SK-N-MC (cell line): Measurements from ENCODE around the gene PARD3B.

Experiments
- DNase-seq: peaks from one replicate; pipeline ENCODE4 v3.0.0-alpha.2; 2011; ENCODE audit warnings: low read depth, low spot score
- H3K27ac ChIP-seq: fragments of 200-600 bp; sonication (generic); 2 replicates; pipeline ENCODE4 v1.5.1; 2016; ENCODE audit warnings: mixed run types
- H3K36me3 ChIP-seq: fragments of 200-600 bp; sonication (generic); 2 replicates; pipeline ENCODE4 v1.6.1; 2017; ENCODE audit warnings: antibody characterized with exemption, low read length, mixed read lengths; ENCODE audit not compliant: insufficient read depth
- H3K4me3 ChIP-seq: fragments of 200-600 bp; sonication (generic); 2 replicates; pipeline ENCODE4 v1.5.1; 2016
- H3K9ac ChIP-seq: fragments of 200-600 bp; sonication (generic); 2 replicates; pipeline ENCODE4 v1.8.0; 2017; ENCODE audit warnings: mixed run types, mixed read lengths; ENCODE audit not compliant: insufficient read length
- H3K9me3 ChIP-seq: fragments of 200-600 bp; sonication (generic); 2 replicates; pipeline ENCODE4 v1.6.1; 2017; ENCODE audit warnings: low read depth, mild to moderate bottlenecking, antibody characterized with exemption, low read length, moderate library complexity, mixed read lengths
- EZH2 ChIP-seq: fragments of 200-600 bp; sonication (generic); IDR thresholded peaks from one replicate; pipeline ENCODE4 v1.6.1; 2017; ENCODE audit warnings: antibody characterized with exemption
- FOXP2 ChIP-seq: optimal IDR thresholded peaks from 2 replicates; pipeline ENCODE3; 2011; ENCODE audit warnings: mild to moderate bottlenecking, moderate library complexity; ENCODE audit not compliant: insufficient read depth; ENCODE audit errors: extremely low read length, control extremely low read depth
- POLR2AphosphoS5 ChIP-seq: IDR thresholded peaks from 2 replicates; pipeline ENCODE4 v1.6.1; 2012; ENCODE audit warnings: mild to moderate bottlenecking, low read depth, low read length, borderline replicate concordance

The PARD3B gene

DNA sequence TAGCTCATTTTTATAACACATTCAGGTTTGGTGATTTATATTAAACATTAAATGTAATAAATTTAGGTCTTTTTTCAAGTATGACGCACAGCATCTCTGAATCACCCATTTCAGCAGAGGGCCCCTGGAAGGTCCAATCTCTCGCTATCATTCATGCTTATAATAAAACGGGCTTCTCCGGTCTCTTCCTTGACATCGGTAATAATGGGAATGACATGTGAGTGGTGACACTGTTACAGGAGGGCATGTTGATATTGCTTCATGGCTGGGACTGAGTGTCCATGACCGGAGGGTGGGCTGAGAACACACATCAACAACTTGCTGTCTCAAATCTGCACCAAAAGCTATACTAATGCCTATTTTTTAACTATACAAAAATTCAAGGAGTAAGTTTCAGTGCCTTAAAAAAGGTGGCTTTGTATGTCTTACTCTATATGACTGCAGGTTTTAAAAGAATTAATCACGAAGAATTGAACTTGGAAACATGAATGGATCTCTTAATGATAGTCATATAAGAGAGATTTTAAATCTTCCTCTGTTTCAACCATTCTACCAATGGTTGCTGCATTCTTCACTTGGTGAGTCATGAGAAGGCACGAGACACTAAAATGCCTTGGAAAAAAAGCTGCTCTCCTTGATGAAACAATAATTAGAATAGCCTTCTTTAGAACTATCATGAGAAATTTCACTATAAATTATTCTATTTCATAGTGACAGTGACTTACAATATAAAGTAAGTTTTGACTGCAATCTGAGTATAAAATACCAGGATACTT lies 1035.1 kb downstream of the PARD3B start:
- Histone ChIP-seq H3K4me3 (no peak overlapping the region), H3K36me3 (no peaks in the 10 kb centered on the region), H3K27ac (no peak overlapping the region), H3K9me3 (no peaks in the 10 kb centered on the region), H3K9ac (no peak overlapping the region)
- no peak for DNase-seq
- TF ChIP-seq POLR2AphosphoS5 (no peak), EZH2 (no peak), FOXP2 (no peak)

- H3K4me3 ChIP-seq = no peak overlapping the region
- TF ChIP-seq EZH2 (no peak), POLR2AphosphoS5 (no peak), FOXP2 (no peak)
- no peak overlapping the region for H3K9ac ChIP-seq
- H3K36me3 ChIP-seq = no peaks in the 10 kb centered on the region
- no peak overlapping the region for H3K27ac ChIP-seq
- no peaks in the 10 kb centered on the region for H3K9me3 ChIP-seq
- DNase-seq = no peak
Observed at GRCh38 chr2:205582366-205582765, 1037.1 kb downstream of the PARD3B start.

- no peaks in the 10 kb centered on the region for H3K36me3 ChIP-seq
- no peak for DNase-seq
- TF ChIP-seq FOXP2 (no peak), EZH2 (no peak), POLR2AphosphoS5 (no peak)
- H3K9ac ChIP-seq = no peak overlapping the region
- no peak overlapping the region for H3K4me3 ChIP-seq
- no peaks in the 10 kb centered on the region for H3K9me3 ChIP-seq
- H3K27ac ChIP-seq = no peak overlapping the region
Observed at GRCh38 chr2:205585449-205586383, 1040.4 kb downstream of the PARD3B start.

DNA sequence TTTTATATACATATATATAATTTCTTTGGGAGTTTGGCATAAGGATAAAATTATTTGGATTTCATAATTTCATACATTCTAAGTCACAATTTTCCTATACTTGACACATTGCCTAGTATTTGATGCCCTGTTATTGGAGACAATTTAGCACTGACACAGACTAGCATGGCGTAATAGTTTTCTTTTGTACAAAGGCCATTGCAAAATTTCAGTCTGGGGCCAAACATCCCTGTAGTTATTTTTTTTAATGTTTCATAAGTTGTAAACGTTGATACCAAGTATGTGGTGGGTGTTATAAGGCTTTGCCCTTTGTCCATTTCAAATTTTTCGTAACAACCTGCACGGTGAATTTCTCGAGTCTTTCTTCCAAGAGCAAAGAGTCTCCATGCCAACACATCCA lies 1041.4 kb downstream of the PARD3B start:
- Histone ChIP-seq H3K4me3 (no peak overlapping the region), H3K36me3 (no peaks in the 10 kb centered on the region), H3K9me3 (no peaks in the 10 kb centered on the region), H3K27ac (no peak overlapping the region), H3K9ac (no peak overlapping the region)
- no peak for DNase-seq
- no peak for TF ChIP-seq FOXP2
- no peak for TF ChIP-seq POLR2AphosphoS5
- TF ChIP-seq EZH2 = no peak

DNA sequence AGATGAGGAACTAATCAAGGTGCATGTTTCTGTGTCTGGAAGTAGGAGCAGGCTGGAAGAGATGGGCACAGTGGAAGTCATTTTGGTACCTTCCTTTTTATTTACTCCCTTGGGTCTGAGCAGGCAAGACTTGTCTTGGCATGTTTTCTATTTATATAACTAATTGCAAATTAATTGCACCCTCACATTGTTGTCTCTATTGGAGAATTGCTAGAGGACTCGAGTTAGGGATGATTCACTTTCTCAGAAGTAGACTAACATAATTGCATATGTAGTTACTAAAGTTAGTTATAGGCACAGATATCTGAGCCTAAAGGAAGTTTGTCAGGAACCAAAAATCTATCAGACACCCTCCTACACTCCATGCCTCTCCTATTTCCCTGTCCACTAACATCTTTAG lies 1044.2 kb downstream of the PARD3B start:
- Histone ChIP-seq H3K9me3 (no peaks in the 10 kb centered on the region), H3K9ac (no peak overlapping the region), H3K36me3 (no peaks in the 10 kb centered on the region), H3K27ac (no peak overlapping the region), H3K4me3 (no peak overlapping the region)
- DNase-seq = no peak
- TF ChIP-seq FOXP2 (no peak), POLR2AphosphoS5 (no peak), EZH2 (no peak)

GRCh38 chr2:205590759-205591158 lies 1045.5 kb downstream of the PARD3B start:
- DNase-seq = no peak
- H3K27ac ChIP-seq = no peak overlapping the region
- H3K4me3 ChIP-seq = no peak overlapping the region
- TF ChIP-seq POLR2AphosphoS5 (no peak), EZH2 (no peak), FOXP2 (no peak)
- H3K9me3 ChIP-seq = no peaks in the 10 kb centered on the region
- no peak overlapping the region for H3K9ac ChIP-seq
- H3K36me3 ChIP-seq = no peaks in the 10 kb centered on the region

DNA sequence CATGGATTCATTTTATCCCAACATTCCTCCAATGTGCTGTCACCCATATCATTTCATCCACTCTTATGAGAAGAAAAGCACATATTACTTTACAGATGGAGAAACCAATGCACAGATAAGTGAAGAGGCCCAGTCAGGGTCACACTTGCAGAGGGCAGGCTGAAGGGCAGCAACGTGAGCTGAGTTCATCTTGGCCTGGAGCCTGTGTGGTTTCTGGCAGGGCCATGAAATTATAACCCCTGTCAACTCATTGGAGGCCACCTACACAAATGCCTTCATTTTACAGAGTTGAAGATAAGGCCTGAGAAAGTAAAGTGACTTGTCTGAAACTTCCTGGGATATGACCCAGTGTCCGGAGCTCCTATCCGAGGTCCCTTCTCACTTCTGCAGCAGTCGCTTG lies 1048.6 kb downstream of the PARD3B start:
- H3K36me3 ChIP-seq = no peaks in the 10 kb centered on the region
- no peak overlapping the region for H3K9ac ChIP-seq
- DNase-seq = no peak
- H3K4me3 ChIP-seq = no peak overlapping the region
- H3K9me3 ChIP-seq = no peaks in the 10 kb centered on the region
- no peak overlapping the region for H3K27ac ChIP-seq
- TF ChIP-seq FOXP2 (no peak), EZH2 (no peak), POLR2AphosphoS5 (no peak)

- Histone ChIP-seq H3K27ac (no peak overlapping the region), H3K36me3 (no peaks in the 10 kb centered on the region), H3K9me3 (no peaks in the 10 kb centered on the region), H3K4me3 (no peak overlapping the region), H3K9ac (no peak overlapping the region)
- TF ChIP-seq FOXP2 = no peak
- TF ChIP-seq EZH2 = no peak
- no peak for TF ChIP-seq POLR2AphosphoS5
- DNase-seq = no peak
Observed at GRCh38 chr2:205596581-205596980, 1051.3 kb downstream of the PARD3B start.

DNA sequence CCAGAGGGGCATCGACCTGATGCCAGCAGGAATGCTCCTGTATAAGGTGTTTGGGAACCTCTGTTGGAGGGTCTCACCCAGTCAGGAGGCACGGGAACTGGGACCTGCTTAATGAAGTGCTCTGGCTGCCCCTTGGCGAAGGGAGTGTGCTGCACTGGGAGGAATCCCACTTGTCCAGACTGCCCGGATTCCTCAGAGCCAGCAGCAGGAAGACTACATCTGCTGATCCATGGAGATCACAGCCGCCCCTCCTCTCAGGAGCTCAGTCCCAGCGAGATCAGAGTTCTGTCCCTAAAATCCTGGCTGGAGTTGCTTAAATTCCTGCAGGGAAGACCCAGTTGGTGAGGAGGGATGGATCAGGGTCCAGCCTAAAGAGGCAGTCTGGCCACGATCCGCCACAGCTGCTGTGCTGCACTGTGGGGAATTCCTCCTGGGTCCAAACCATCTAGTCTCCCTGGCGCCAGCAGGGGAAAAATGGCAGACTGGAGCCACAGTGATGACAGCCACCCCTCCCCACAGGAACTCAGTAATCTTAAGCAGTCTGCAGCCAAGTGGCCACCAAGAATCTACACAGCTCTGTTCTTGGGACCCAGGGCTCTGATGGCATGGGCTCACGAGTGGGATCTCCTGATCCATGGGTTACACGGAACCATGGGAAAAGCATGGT lies 1060.5 kb downstream of the PARD3B start:
- no peak overlapping the region for H3K4me3 ChIP-seq
- no peak overlapping the region for H3K9ac ChIP-seq
- no peak for DNase-seq
- no peaks in the 10 kb centered on the region for H3K9me3 ChIP-seq
- H3K27ac ChIP-seq = no peak overlapping the region
- TF ChIP-seq EZH2 = no peak
- TF ChIP-seq FOXP2 = no peak
- no peak for TF ChIP-seq POLR2AphosphoS5
- H3K36me3 ChIP-seq = no peaks in the 10 kb centered on the region
